Peyer's patch (tissue), 4 donors: ENCODE data around the gene E2F4. TPM values are rescaled to one million over a fixed set of nuclear protein-coding genes. Genes with fewer than 3 reads are reported as not detected.

ENCODE experiments used
- DNase-seq, 3 donors: peaks; one replicate each; pipeline ENCODE4 v3.0.0-alpha.2; 2017 to 2019
- H3K27ac ChIP-seq, 4 donors: fragments of 200-600 bp; sonication (generic); one replicate each; pipeline ENCODE4 v1.5.1; 2016 to 2019
- H3K27me3 ChIP-seq, 2 donors: fragments of 200-600 bp; sonication (generic); one replicate each; pipeline ENCODE4 v1.5.1; 2019
- H3K36me3 ChIP-seq, 3 donors: fragments of 200-600 bp; sonication (generic); one replicate each; pipeline ENCODE4 v1.5.1; 2016 to 2019
- H3K4me1 ChIP-seq, 4 donors: fragments of 200-600 bp; sonication (generic); one replicate each; pipeline ENCODE4 v1.5.1; 2016 to 2019
- H3K4me3 ChIP-seq, 4 donors: fragments of 200-600 bp; sonication (generic); 1 replicate in 3 of 4; 2 replicates in 1 of 4; pipeline ENCODE4 v1.5.1; 2016 to 2019; ENCODE audit warnings: mild to moderate bottlenecking in 1 of 4
- H3K9me3 ChIP-seq, 4 donors: fragments of 200-600 bp; sonication (generic); one replicate each; pipeline ENCODE4 v1.5.1; 2016 to 2019; ENCODE audit warnings: mild to moderate bottlenecking in 1 of 4
- POLR2A ChIP-seq, 2 donors: fragments of 450-650 bp; IDR thresholded peaks; one replicate each; pipeline ENCODE4 v1.5.1; 2017; ENCODE audit warnings: antibody characterized with exemption in 2 of 2, mild to moderate bottlenecking in 2 of 2, moderate library complexity in 2 of 2
- total RNA-seq, 4 donors: library from RNA; depleted of rRNA; stranded (reverse); fragments of >200 nt; gene quantifications; one replicate each; pipeline ENCODE4 v1.1.0, GENCODE V29; 2016
- TF ChIP-seq, protein P1 (sequence below), 6 experiments: fragments of 450-650 bp in 4 of 6; fragments of 200-600 bp in 2 of 6; sonication (generic) in 1 of 6; IDR thresholded peaks; one replicate each; pipeline ENCODE4 v1.5.1; 2017 to 2019; ENCODE audit warnings: antibody characterized with exemption in 6 of 6, mild to moderate bottlenecking in 3 of 6, moderate library complexity in 1 of 6

The E2F4 gene
- total RNA-seq, 4 donors from 2014 or later = 122 to 182 (median 144) TPM

DNA sequence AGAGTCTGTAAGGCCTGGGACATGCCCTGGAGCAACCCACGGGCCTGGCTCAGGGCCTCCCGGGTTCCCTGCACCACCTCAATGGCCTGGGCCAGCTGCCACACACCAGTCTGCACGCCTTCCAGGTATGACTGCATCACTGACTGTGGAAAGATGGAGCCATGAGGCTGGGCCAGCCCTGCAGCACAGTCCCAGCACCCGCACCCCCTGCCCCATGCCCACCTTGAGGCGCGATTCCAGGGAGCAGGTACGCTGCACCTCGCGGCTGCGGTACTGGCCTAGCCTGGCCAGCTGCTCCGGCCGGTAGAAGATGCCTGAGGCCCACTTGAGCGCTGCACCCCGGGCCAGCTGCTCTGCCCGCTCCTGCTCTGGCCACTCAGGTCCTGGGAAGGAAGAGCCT, 3.2 kb upstream of the E2F4 start:
- H3K4me1 ChIP-seq = peaks cover 3 to 43% (median 28%) of the 10 kb centered on the region in 4 donors
- no peak for DNase-seq
- H3K36me3 ChIP-seq = no peaks in the 10 kb centered on the region
- no peaks in the 10 kb centered on the region for H3K9me3 ChIP-seq
- TF ChIP-seq POLR2A (IDR thresholded peaks at IDR 0.05) = no peak
- TF ChIP-seq, protein P1, sequence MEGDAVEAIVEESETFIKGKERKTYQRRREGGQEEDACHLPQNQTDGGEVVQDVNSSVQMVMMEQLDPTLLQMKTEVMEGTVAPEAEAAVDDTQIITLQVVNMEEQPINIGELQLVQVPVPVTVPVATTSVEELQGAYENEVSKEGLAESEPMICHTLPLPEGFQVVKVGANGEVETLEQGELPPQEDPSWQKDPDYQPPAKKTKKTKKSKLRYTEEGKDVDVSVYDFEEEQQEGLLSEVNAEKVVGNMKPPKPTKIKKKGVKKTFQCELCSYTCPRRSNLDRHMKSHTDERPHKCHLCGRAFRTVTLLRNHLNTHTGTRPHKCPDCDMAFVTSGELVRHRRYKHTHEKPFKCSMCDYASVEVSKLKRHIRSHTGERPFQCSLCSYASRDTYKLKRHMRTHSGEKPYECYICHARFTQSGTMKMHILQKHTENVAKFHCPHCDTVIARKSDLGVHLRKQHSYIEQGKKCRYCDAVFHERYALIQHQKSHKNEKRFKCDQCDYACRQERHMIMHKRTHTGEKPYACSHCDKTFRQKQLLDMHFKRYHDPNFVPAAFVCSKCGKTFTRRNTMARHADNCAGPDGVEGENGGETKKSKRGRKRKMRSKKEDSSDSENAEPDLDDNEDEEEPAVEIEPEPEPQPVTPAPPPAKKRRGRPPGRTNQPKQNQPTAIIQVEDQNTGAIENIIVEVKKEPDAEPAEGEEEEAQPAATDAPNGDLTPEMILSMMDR (IDR thresholded peaks at IDR 0.05) = no peak
- H3K4me3 ChIP-seq = no peak overlapping the region
- no peak overlapping the region for H3K27ac ChIP-seq
- H3K27me3 ChIP-seq = no peaks in the 10 kb centered on the region

DNA sequence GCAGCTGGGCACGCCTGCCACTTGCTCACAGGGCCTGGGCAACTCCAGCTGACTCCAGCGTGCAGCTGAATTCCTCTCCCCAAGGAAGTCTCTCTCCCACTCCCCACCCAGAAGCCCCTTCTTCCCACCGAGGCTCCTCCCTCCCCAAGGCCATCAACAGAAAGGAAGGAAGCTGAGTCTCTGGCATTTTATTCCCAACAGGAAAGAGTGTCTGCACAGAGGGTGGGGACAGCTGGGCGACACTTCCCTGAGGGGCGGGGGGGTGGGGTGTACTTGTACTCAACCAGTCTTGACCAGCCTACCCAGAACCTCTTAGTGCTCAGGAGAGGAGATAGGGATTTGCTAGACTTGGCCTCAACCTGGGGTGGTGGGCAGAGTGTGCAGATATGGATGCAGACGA, 1.9 kb upstream of the E2F4 start, which contains the start of gene EXOC3L1:
Gene EXOC3L1, minus strand, starts transcription at position 96 of the 400 bp plus-strand sequence. CDS start 460 bp downstream, outside the sequence.
- Histone ChIP-seq H3K36me3 (peaks cover 0 to 11% (median 0%) of the 10 kb centered on the region in 3 donors), H3K27me3 (no peaks in the 10 kb centered on the region), H3K27ac (peak within 1 kb of the TSS in 1 of 4 donors; percentile 8), H3K4me3 (no peak within 1 kb of the TSS), H3K9me3 (no peaks in the 10 kb centered on the region), H3K4me1 (peaks cover 3 to 38% (median 20%) of the 10 kb centered on the region in 4 donors)
- no peak for DNase-seq
- TF ChIP-seq, protein P1 (IDR thresholded peaks at IDR 0.05) = no peak
- TF ChIP-seq POLR2A (IDR thresholded peaks at IDR 0.05) = no peak

DNA sequence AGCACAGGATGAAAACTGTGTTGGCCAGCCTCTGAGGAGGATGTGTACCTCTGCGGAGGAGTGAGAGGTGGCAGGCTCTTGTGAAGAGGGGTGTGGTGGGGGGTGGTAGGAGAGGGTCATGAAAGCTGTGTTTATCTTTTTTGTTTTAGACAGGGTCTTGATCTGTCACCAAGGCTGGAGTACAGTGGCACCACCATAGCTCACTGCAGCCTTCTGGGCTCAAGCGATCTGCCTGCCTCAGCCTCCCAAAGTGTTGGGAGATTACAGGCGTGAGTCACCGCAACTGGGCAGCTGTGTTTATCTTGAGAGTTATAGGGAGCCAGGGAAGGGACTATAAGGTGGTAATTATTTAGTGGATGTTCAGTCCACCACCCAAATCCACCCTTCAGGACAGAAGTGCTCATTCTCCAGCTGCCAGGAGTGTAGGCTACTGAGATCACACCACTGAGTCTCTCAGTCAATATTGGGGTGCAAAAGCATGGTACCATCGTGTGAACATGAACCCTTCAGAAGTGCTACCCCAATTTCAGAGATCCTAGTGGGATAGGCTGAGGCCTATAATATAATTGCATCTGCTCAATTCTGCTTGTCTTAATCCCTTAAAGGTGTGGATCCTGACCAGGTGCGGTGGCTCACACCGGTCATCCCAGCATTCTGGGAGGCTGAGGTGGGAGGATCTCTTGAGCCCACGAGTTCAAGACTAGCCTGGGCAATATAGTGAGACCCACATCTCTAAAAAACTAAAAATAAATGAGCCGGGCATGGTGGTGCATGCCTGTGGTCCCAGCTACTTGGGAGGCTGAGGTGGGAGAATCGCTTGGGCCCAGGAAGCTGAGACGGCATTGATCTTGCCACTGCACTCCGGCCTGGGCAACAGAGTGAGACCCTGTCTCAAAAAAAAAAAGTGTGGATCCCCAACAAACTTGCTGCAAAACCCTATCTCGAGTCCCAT, 1.2 kb upstream of the E2F4 start:
- Histone ChIP-seq H3K4me3 (no peak overlapping the region), H3K9me3 (no peaks in the 10 kb centered on the region), H3K27ac (peak overlapping the region in 1 of 4 donors; percentile 8), H3K4me1 (peaks cover 0 to 32% (median 15%) of the 10 kb centered on the region in 4 donors), H3K36me3 (peaks cover 0 to 18% (median 0%) of the 10 kb centered on the region in 3 donors), H3K27me3 (no peaks in the 10 kb centered on the region)
- no peak for DNase-seq
- TF ChIP-seq, protein P1 (IDR thresholded peaks at IDR 0.05) = no peak
- no peak for TF ChIP-seq POLR2A (IDR thresholded peaks at IDR 0.05)

DNA sequence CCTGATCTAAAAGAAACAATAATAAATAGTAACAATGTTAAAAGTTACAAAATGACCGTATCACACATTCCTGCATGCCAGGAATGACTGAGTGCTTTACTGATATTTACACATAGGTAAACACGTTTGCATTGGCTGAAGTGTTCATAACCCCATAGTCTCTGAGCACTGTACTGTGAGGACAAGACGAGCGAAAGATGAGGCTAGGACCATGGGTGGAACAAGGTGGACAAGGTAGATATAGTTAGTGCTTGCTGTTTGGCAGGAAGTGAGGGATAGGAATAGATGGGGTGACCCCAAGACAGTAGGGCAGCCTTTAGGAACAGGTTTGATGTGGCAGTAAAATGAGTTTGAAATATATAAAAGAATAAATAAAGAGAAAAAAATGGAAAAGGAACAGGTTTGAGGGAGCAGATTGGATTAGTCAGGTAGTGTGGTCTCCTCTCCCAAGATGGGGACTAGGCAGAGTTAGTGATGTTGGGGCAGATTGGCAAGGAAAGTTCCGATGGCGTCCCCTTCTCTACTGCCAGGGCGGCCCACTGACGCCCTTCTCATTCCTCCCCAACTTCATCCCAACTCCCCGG, 452 bp upstream of the E2F4 start:
- Histone ChIP-seq H3K27me3 (no peaks in the 10 kb centered on the region), H3K27ac (peak overlapping the region in 1 of 4 donors; percentile 81), H3K4me1 (peaks cover 0 to 27% (median 15%) of the 10 kb centered on the region in 4 donors), H3K9me3 (no peaks in the 10 kb centered on the region), H3K4me3 (peak overlapping the region; percentile 56 to 98 (median 88)), H3K36me3 (peaks cover 0 to 26% (median 0%) of the 10 kb centered on the region in 3 donors)
- TF ChIP-seq, protein P1 (IDR thresholded peaks at IDR 0.05) = no peak
- TF ChIP-seq POLR2A (IDR thresholded peaks at IDR 0.05) = no peak
- DNase-seq = no peak

DNA sequence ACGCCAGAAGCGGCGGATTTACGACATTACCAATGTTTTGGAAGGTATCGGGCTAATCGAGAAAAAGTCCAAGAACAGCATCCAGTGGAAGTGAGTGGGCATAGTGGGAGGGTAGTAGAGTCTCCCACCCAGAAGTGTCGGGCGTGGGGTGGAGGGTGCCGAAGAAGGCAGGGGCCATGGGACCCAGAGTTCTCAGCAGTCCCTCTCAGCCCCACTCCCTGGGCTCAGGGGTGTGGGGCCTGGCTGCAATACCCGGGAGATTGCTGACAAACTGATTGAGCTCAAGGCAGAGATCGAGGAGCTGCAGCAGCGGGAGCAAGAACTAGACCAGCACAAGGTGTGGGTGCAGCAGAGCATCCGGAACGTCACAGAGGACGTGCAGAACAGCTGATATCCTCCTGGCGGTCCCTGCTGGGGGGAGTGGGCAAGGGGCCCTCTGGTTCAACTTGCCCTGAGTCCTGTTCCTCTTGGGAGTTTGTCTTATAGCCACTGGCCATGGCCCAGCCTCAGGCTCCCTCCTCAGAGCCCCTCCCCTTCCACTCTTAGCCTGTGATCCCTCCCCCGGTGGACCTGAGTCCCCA, 916 bp downstream of the E2F4 start:
- peak overlapping the region; percentile 56 to 98 (median 88) for H3K4me3 ChIP-seq

More for the DNA sequence above, 916 bp downstream of the E2F4 start:
- peaks cover 0 to 34% (median 15%) of the 10 kb centered on the region in 4 donors for H3K4me1 ChIP-seq
- no peak for DNase-seq
- peak overlapping the region; percentile 56 to 81 (median 70) for H3K27ac ChIP-seq
- peaks cover 0 to 40% (median 0%) of the 10 kb centered on the region in 3 donors for H3K36me3 ChIP-seq
- no peaks in the 10 kb centered on the region for H3K9me3 ChIP-seq
- TF ChIP-seq POLR2A (IDR thresholded peaks at IDR 0.05) = no peak
- TF ChIP-seq, protein P1 (IDR thresholded peaks at IDR 0.05) = no peak
- no peaks in the 10 kb centered on the region for H3K27me3 ChIP-seq
